ENCODE data around the gene SRI. TPM values are rescaled to one million over a fixed set of nuclear protein-coding genes. Genes with fewer than 3 reads are reported as not detected.

The SRI gene
- total RNA-seq, 1 experiment from 2014 or later = 136 TPM

DNA sequence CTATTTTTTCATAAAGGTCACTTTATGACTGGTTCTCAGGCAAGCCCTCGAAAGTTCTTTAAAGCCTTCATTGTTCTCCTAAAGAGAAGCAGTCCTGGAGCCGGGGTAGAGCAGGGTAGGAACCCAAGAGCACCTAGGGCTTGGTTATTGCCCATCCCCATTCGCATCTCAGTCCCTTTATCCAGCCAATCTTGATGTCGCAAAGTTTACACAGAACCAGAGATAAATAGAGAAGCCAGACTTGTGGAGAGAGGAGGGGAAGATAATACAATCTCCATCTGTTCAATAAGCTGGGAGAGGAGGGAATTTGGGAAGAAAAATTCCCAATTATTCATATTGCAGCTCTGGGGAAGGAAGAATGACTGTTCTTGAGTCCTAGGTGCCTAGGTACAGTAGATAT lies 6.4 kb upstream of the SRI start:
- no peak overlapping the region for H2BK20ac ChIP-seq (ENCODE audit: low read depth, low read length, poor library complexity, severe bottlenecking)
- no peak overlapping the region for H3K14ac ChIP-seq (ENCODE audit: insufficient read depth, low read length)
- H3K27ac ChIP-seq (ENCODE audit: insufficient read length, low read depth, low read length) = no peak overlapping the region
- H4K8ac ChIP-seq (replicated peaks; ENCODE audit: insufficient read length, low read depth, low read length) = no peak overlapping the region
- no peak overlapping the region for H2BK12ac ChIP-seq (ENCODE audit: insufficient read length, low read depth, low read length)
- H2BK5ac ChIP-seq (ENCODE audit: insufficient read length, low read length) = no peak overlapping the region
- no peak for DNase-seq
- Mint-ChIP-seq H3K36me3 (ENCODE audit: insufficient read depth in 1 of 3, low read depth in 3 of 3) (no peaks in the 10 kb centered on the region), H3K4me1 (peaks cover under 1% of the 10 kb centered on the region in 2 experiments), H3K27me3 (ENCODE audit: low read depth) (no peaks in the 10 kb centered on the region), H3K9me3 (no peaks in the 10 kb centered on the region), H3K4me3 (no peak overlapping the region), H3K27ac (no peak overlapping the region)
- H3K4me1 ChIP-seq (ENCODE audit: insufficient read depth, low read length) = no peaks in the 10 kb centered on the region
- no peak overlapping the region for H3K56ac ChIP-seq (ENCODE audit: insufficient read length, low read depth, low read length)
- H3K9ac ChIP-seq (ENCODE audit: extremely low read depth, insufficient read length, low read length) = no peak overlapping the region
- H2AK5ac ChIP-seq (ENCODE audit: insufficient read length, low read length) = no peak overlapping the region
- TF ChIP-seq, protein P1, sequence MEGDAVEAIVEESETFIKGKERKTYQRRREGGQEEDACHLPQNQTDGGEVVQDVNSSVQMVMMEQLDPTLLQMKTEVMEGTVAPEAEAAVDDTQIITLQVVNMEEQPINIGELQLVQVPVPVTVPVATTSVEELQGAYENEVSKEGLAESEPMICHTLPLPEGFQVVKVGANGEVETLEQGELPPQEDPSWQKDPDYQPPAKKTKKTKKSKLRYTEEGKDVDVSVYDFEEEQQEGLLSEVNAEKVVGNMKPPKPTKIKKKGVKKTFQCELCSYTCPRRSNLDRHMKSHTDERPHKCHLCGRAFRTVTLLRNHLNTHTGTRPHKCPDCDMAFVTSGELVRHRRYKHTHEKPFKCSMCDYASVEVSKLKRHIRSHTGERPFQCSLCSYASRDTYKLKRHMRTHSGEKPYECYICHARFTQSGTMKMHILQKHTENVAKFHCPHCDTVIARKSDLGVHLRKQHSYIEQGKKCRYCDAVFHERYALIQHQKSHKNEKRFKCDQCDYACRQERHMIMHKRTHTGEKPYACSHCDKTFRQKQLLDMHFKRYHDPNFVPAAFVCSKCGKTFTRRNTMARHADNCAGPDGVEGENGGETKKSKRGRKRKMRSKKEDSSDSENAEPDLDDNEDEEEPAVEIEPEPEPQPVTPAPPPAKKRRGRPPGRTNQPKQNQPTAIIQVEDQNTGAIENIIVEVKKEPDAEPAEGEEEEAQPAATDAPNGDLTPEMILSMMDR (conservative IDR thresholded peaks at IDR 0.05) = no peak
- no peaks in the 10 kb centered on the region for H3K79me2 ChIP-seq (ENCODE audit: insufficient read depth, low read length)
- no peak overlapping the region for H3K4ac ChIP-seq (ENCODE audit: low read depth, low read length)
- H4K5ac ChIP-seq (ENCODE audit: insufficient read length, low read depth, low read length) = no peak overlapping the region
- H2AFZ ChIP-seq (ENCODE audit: low read length) = no peak overlapping the region
- no peak overlapping the region for H3K18ac ChIP-seq (ENCODE audit: insufficient read length, low read depth, low read length)
- H3T11ph ChIP-seq (ENCODE audit: low read length) = no peak overlapping the region
- H4K91ac ChIP-seq (ENCODE audit: insufficient read length, low read depth, low read length) = no peak overlapping the region
- H4K20me1 ChIP-seq (ENCODE audit: control insufficient read depth, insufficient read depth, insufficient read length) = no peaks in the 10 kb centered on the region
- H2BK120ac ChIP-seq (ENCODE audit: low read depth, low read length, poor library complexity, severe bottlenecking) = no peak overlapping the region
- H3K27me3 ChIP-seq (ENCODE audit: insufficient read depth, low read length) = no peaks in the 10 kb centered on the region
- no CpG with 5 or more reads among the region's 4 CpGs for WGBS (ENCODE audit: extremely low coverage, insufficient read length, low lambda C conversion rate)
- H3K4me2 ChIP-seq (ENCODE audit: insufficient read depth, insufficient read length, low read length) = no peak overlapping the region
- no peak overlapping the region for H3K23ac ChIP-seq (ENCODE audit: insufficient read length, low read depth, low read length)
- no peak overlapping the region for H2BK15ac ChIP-seq (ENCODE audit: low read depth, low read length)
- H3K9me3 ChIP-seq (ENCODE audit: control insufficient read depth, low read depth, low read length) = no peaks in the 10 kb centered on the region
- no peaks in the 10 kb centered on the region for H3K79me1 ChIP-seq (ENCODE audit: insufficient read depth, low read depth, low read length, poor library complexity, severe bottlenecking)
- H3K23me2 ChIP-seq (ENCODE audit: insufficient read length, low read depth, low read length, poor library complexity, severe bottlenecking) = no peaks in the 10 kb centered on the region
